Dermis microvascular lymphatic vessel endothelial cell (primary cell): ENCODE results near the gene HOXB5. TPM values are rescaled to one million over a fixed set of nuclear protein-coding genes. Genes with fewer than 3 reads are reported as not detected.

Experiments
- DNase-seq, 2 donors: peaks; one replicate each; pipeline versions ENCODE4 v3.0.0 to v3.0.0-alpha.2; 2010; ENCODE audit warnings: low read depth in 2 of 2
- total RNA-seq: library from RNA; depleted of rRNA; stranded (reverse); fragments of >200 nt; gene quantifications from 2 replicates; pipeline ENCODE4 v1.2.1, GENCODE V29; 2014

Gene HOXB5
- total RNA-seq, 1 donor from 2014 or later: 0.13 TPM

GRCh38 chr17:48616717-48617470 lies 23.3 kb upstream of the HOXB5 start:
- no peak for DNase-seq

GRCh38 chr17:48615963-48616716 lies 22.6 kb upstream of the HOXB5 start:
- no peak for DNase-seq

GRCh38 chr17:48615047-48615962 lies 21.7 kb upstream of the HOXB5 start, which contains the start of gene HOXB8:
Gene HOXB8 (minus strand): TSS chr17:48615292. CDS start chr17:48614704, 588 bp downstream.
- no peak for DNase-seq

- DNase-seq: peak in 1 of 2 donors; percentile 58
Measured at GRCh38 chr17:48613862-48614694, 20.5 kb upstream of the HOXB5 start.

- peak in 1 of 2 donors; percentile 72 for DNase-seq
Measured at GRCh38 chr17:48612854-48613691, 19.5 kb upstream of the HOXB5 start.

GRCh38 chr17:48612456-48612853 lies 18.9 kb upstream of the HOXB5 start:
- DNase-seq: peak in 1 of 2 donors; percentile 52

- DNase-seq: peak in 1 of 2 donors; percentile 53
Measured at GRCh38 chr17:48611681-48612455, 18.3 kb upstream of the HOXB5 start.

- DNase-seq: peak in 1 of 2 donors; percentile 31
Measured at GRCh38 chr17:48611213-48611612, 17.6 kb upstream of the HOXB5 start.

GRCh38 chr17:48610282-48611211 lies 17.0 kb upstream of the HOXB5 start, which contains the start of gene HOXB7:
Gene HOXB7 (minus strand): TSS chr17:48611017. CDS start chr17:48610918, 99 bp downstream.
- DNase-seq: peak in 1 of 2 donors; percentile 69

GRCh38 chr17:48609759-48610281 lies 16.2 kb upstream of the HOXB5 start:
- no peak for DNase-seq

GRCh38 chr17:48609033-48609432 lies 15.5 kb upstream of the HOXB5 start:
- DNase-seq: no peak

- DNase-seq: no peak
Measured at GRCh38 chr17:48608494-48608834, 14.9 kb upstream of the HOXB5 start.

GRCh38 chr17:48606892-48607614 lies 13.5 kb upstream of the HOXB5 start:
- no peak for DNase-seq

GRCh38 chr17:48605991-48606891 lies 12.7 kb upstream of the HOXB5 start:
- no peak for DNase-seq

GRCh38 chr17:48605409-48605919 lies 11.9 kb upstream of the HOXB5 start:
- no peak for DNase-seq
